ENCODE data around the gene LINGO3.
A peak's percentile ranks its signal among the peaks of the same experiment; 100 is the strongest.

LINGO3 gene

DNA sequence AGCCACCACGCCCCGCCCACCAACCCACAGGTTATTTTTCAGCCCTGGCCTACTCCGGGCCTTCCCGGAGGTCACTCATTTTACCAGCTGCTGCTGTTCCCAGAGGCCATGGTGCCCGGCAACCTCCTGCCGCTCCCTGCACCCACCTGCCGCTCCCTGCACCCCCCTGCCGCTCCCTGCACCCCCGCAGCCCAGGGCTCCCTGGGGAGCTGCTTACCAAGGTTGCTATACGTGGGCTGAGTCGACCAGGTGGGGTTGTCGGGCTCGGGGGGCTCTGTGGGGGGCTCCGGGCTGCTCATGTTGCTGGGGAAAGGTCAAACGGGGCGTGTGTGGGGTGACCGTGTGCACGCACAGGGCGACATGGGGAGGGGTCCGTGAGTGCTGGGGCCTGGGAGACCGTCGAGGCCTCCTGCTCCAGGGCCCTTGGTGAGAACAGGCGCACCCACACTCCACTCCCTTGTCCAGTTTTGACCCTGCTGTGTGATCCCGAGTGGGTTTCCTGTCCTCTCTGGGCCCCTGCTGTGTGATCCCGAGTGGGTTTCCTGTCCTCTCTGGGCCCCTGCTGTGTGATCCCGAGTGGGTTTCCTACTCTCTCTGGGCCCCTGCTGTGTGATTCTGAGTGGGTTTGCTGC lies 27.2 kb downstream of the LINGO3 start:
- no peak for DNase-seq

DNA sequence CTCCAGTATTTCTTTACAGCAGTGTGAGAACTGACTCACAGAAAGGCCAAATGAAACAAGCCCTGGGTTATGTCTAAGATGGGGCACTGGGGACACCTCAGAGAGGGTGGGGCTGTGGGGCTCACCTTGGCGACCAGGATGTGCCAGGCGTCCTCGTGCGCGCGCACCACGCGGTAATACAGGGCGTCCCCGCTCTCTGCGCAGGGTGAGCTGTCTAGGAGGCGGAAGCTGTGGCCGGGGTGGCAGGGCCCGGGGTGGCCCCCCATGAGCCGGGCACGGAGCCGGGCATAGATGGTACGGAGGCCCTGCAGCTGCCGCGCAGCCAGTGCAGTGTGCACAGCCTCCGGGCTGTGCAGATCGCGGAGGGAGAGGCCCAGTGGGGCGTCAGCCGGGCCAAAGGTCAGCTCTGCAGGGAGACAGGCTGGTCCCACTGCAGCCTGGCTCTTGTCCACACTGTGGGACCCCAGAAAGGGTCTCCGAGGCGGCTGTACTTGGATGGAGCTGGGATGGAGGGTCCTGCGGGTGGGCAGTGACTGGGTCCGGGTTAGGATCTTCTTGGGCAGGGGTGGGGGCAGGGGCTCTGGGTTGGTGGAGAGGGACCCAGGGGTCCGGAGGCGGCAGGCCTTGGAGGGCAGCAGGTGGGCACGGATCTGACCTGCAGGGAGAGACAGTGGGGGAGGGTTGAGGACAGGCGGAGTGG lies 29.3 kb downstream of the LINGO3 start:
- DNase-seq, result no peak

- DNase-seq, result no peak
Observed at GRCh38 chr19:2277138-2277537, 30.8 kb downstream of the LINGO3 start.

- DNase-seq, result no peak
Observed at GRCh38 chr19:2276429-2276986, 31.4 kb downstream of the LINGO3 start.

DNA sequence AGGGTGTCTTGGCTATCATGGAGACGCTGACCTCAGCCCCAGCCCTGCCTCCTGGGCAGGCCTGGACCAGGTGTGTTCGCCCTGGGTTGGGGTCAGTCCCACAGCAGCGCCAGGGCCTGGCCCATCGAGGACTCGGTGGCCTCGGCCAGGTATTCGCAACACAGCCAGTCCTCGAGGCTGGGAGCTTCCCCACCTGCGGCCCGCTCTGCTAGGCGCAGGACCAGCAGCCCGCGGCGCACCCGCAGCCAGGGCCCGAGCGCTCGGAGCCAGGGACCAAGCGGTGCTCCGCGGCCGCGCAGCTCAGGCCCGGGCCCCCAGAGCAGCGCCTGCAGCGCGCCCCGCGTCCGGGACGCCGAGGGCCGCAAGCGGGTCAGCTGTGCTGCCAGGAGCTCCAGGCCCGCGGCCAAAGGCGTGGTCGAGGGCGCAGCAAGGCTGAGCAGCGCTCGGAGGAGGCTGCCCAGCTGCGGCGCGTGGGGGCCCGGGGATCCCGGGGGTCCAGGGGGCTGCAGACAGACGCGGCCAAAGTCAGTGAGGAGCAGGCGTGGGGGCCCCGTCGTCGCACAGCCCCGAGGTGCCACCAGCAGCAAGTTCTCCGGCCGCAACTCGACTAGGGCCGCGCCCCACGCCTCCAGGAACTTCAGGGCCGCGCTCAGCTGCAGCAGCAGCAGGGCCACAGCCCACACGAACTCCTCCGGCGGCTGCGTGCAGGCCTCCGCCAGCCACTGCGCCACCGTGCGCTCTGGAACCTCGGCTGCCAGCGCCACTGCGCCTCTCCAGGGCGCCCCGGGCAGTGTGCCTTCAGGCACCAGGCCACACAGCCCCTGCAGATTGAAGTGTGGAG lies 32.1 kb downstream of the LINGO3 start:
- DNase-seq, result no peak

GRCh38 chr19:2274931-2275535 lies 32.9 kb downstream of the LINGO3 start:
- no peak for DNase-seq

DNA sequence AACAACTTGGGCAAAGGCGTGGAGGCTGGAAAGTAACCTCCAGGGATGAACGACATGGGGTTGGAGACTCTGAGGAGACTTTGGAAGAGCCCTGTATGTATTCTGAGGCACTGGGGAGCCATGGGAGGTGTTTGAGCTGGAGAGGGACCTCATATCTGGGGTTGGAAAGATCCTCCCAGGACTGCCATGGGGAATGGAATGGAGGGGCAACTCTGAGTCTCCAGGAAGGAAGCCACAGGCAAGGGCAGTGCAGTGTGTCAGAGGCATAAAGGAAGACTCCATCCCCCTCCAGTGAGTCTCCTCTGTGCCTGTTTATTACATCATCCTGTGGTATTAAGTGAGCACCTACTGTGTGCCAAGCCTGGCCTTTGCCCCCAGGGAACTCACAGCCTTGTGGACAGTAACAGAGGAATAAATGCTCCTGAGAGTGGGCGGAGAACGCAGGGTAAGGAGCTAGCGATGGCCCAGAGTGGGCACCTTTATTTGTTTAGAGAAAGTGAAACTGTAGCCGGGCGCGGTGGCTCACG lies 33.7 kb downstream of the LINGO3 start:
- no peak for DNase-seq

DNA sequence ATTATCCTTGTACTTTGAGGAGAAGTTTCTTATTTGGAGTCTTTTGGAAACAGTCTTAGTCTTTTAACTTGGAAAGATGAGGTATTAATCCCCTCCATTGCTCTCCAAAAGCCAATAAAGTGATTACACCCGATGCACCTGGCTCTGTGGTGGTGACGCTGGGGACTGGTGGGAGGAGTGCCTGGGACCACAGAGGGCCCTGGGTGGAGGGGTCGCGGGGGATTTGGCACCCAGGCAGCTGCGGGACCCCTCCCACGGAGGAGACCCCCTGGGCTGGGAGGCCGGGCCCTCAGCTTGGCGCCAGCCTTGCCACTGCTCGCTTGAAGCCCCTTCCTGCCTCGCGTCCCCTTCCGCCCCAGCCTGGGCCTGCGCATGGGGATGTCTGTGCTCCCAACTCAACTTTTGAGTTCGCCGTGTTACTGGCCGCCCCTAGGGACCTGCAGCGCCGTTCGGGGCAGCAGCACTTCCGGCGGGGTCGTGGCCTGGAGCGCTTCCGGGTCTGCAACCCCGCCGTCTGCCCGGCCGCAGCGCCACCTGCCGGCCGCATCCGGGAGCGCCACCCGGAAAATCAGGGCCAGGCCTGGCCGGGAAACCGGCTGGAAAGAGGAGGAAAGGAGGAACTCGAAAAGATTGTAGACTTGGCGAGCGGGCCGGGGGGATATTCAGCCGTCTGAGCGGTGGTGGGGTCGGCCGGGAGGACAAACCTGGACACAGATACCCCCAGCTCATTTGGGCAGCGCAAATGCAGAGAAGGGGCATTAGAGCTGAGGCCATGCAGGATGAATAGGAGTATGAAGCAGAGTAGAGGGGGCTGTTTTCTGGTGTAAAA lies 34.4 kb downstream of the LINGO3 start:
- peak; percentile 35 for DNase-seq

GRCh38 chr19:2271234-2272103 lies 36.5 kb downstream of the LINGO3 start:
- no peak for DNase-seq

- no peak for DNase-seq
Observed at GRCh38 chr19:2270423-2271233, 37.3 kb downstream of the LINGO3 start.

DNA sequence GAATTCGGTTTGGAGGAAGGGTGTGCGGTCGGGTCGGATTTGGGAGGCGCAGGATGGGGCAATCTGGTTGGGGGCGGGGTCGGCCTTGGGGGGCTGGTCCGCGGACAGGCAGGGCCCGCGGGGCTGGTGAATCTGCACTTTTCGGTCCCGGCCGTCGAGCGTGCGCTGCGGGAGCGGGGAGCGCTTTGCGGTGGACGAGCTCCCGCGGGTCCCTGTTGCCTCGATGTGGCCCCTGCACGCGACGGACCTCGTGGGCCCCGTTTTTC lies 37.9 kb downstream of the LINGO3 start:
- DNase-seq, result no peak

- peak; percentile 81 for DNase-seq
Observed at GRCh38 chr19:2269244-2270156, 38.5 kb downstream of the LINGO3 start.

GRCh38 chr19:2268861-2269243 lies 39.1 kb downstream of the LINGO3 start:
- DNase-seq, result no peak

DNA sequence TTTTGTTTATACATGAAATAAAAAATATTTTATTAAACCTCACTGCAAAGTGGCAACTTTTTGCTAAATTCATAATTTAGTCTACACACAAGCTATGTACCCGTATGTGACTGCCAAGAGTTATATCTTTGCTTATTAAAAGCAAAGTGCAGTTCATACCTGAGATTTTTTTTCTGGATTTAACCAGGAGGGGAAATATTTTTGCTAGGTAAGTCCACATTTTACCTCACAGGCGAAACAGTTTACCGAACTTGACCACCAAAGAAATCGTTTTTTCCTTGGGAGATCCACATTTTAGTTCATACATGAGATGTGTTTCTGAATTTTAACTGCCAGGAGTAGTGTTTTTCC lies 39.5 kb downstream of the LINGO3 start:
- DNase-seq, result no peak

DNA sequence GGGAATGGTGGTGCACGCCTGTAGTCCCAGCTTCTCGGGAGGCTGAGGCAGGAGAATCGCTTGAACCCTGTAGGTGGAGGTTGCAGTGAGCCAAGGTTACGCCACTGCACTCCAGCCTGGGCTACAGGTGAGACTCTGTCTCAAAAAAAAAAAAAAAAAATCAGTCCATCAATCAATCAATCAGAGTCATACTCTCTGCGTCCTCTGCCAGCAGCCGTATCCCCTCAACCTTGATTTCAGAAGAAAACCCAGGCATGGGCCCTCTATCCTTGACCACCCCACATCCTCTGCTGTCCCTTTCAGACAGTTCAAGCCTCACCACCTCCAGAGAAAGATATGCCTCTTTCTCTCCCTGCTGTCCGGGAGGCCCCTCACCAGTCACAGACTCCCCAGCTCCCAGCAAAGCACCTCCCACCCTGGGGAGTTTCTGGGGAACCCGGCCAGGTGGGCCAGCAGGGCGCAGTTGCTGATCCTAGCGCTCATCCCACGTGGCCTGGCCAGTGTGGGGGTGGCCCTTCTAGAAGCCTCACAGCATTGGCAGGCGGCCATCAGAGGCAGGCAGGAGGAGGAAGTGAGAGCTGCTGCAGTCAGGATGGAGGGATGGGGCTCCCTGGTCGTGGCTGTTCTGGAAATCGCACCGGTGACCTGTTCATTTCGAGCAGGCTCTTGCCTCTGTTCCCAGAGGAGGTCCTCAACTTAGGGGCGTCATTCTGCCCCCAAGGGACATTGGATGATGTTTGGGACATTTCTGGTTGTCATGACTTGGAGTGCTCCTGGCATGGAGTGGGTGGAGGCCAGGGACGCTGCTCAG lies 41.6 kb downstream of the LINGO3 start:
- no peak for DNase-seq

DNA sequence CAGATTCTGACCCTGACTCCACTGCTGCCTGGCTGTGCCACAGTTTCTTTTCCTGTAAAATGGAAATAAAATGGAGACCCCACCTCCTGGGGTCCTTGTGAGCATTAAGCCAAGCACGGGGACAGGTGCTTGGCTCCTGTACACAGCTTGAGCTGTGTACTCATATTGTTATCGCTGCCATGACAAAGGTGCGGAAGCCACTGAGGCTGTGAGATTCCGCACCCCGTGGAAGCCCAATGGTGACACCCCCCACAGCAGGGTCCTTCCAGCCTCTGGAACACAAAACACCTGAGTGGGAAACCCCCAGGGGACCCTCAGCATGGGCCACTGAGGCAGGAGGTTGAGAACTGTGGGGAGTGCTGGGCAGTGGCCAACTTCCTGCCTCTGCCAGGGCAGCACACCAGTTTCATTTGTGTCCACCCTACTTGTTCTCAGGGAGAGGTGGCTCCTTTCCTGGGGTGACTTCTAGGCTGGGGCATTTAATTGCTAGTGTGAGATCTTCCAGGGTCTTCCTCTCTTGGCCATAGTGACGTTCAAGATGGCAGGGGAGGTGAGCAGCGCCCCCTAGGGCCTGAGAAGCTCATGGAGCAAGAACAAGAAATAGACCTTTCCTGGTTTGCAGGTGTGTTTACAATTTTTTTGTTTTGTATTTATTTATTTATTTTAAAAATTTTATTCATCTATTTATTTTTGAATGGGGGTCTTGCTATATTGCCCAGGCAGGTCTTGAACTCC lies 46.3 kb downstream of the LINGO3 start:
- DNase-seq, result no peak

- DNase-seq, result peak; percentile 42
Observed at GRCh38 chr19:2260341-2260805, 47.6 kb downstream of the LINGO3 start.

DNA sequence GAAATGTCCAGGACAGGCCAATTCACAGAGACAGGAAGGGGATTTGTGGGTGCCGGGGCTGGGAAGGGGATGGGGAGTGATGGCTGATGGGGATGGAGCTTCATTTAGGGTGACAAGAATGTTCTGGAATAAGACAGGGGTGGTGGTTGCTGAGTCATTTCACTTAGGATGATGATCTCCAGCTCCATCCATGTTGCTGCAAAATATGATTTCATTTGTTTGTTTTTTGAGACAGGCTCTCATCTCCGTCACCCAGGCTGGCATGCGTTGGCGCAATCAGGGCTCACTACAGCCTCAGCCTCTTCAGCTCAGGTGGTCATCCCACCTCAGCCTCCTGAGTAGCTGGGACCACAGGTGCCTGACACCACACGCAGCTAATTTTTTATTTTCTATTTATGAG lies 48.6 kb downstream of the LINGO3 start:
- no peak for DNase-seq
